T-cell (primary cell): ENCODE data around the gene DNAH8. TPM values are rescaled to one million over a fixed set of nuclear protein-coding genes. Genes with fewer than 3 reads are reported as not detected.

Experiments used
- ATAC-seq, 4 experiments: fragments of 200-7000 bp in 3 of 4; fragments of 150-1000 bp in 1 of 4; cut with Tn5 transposase; replicated peaks in 1 of 4; 1 replicate in 3 of 4; 2 replicates in 1 of 4; pipeline ENCODE4 v1.10.0; 2021; ENCODE audit warnings: moderate library complexity in 3 of 4, mild to moderate bottlenecking in 2 of 4, moderate number of reproducible peaks in 1 of 4
- CTCF ChIA-PET, 2 donors: fragments of 300-600 bp; sonication (Branson Sonifier 250); formaldehyde crosslinking; loops; one replicate each; lab custom pipeline; 2022; ENCODE audit warnings: antibody characterized with exemption in 2 of 2; lab: Charles Lee
- POLR2A ChIA-PET, 2 donors: fragments of 300-600 bp; sonication (Branson Sonifier 250); formaldehyde crosslinking; loops; one replicate each; lab custom pipeline; 2022; ENCODE audit warnings: antibody characterized with exemption in 2 of 2; lab: Charles Lee
- DNase-seq, 35 experiments: peaks; one replicate each; pipeline versions ENCODE4 v3.0.0 to v3.0.0-alpha.2; 2013 to 2023
- H3K27ac ChIP-seq: one replicate; pipeline ENCODE4 v1.5.1; 2013; ENCODE audit warnings: low read length
- H3K27me3 ChIP-seq, 2 experiments: replicated peaks in 1 of 2; 1 replicate in 1 of 2; 2 replicates in 1 of 2; pipeline versions ENCODE4 v1.6.1 to v1.7.0; 2013; ENCODE audit warnings: low read length in 1 of 2, mixed read lengths in 1 of 2; ENCODE audit not compliant: control insufficient read depth in 2 of 2, insufficient read depth in 2 of 2; ENCODE audit errors: extremely low read depth in 1 of 2
- H3K36me3 ChIP-seq, 2 donors: 1 replicate in 1 of 2; 2 replicates in 1 of 2; pipeline versions ENCODE4 v1.6.1 to v1.7.0; 2013; ENCODE audit warnings: low read length in 1 of 2; ENCODE audit not compliant: control insufficient read depth in 2 of 2, insufficient read depth in 1 of 2; ENCODE audit errors: extremely low read depth in 1 of 2
- H3K4me1 ChIP-seq, 2 experiments: 1 replicate in 1 of 2; 2 replicates in 1 of 2; pipeline versions ENCODE4 v1.6.1 to v1.7.0; 2013; ENCODE audit warnings: low read length in 2 of 2, mixed read lengths in 1 of 2; ENCODE audit not compliant: insufficient read depth in 2 of 2, control insufficient read depth in 1 of 2; ENCODE audit errors: extremely low read depth in 1 of 2
- H3K4me3 ChIP-seq, 2 donors: 1 replicate in 1 of 2; 2 replicates in 1 of 2; pipeline versions ENCODE4 v1.5.1 to v1.7.0; 2013; ENCODE audit warnings: mild to moderate bottlenecking in 2 of 2, low read length in 1 of 2, moderate library complexity in 1 of 2; ENCODE audit not compliant: control insufficient read depth in 1 of 2; ENCODE audit errors: extremely low read depth in 1 of 2
- H3K9me3 ChIP-seq: 2 replicates; pipeline ENCODE4 v1.7.0; 2013
- H3K27ac Mint-ChIP-seq, 2 donors: one replicate each; pipeline ENCODE4 v1.8.0; 2020 to 2021; ENCODE audit warnings: mild to moderate bottlenecking in 2 of 2, mixed read lengths in 2 of 2
- H3K27me3 Mint-ChIP-seq, 2 donors: one replicate each; pipeline ENCODE4 v1.8.0; 2021 to 2022; ENCODE audit warnings: mixed read lengths in 2 of 2
- H3K36me3 Mint-ChIP-seq: one replicate; pipeline ENCODE4 v1.8.0; 2021; ENCODE audit warnings: mixed read lengths
- H3K4me1 Mint-ChIP-seq, 3 donors: one replicate each; pipeline ENCODE4 v1.8.0; 2020 to 2022; ENCODE audit warnings: mixed read lengths in 3 of 3, mild to moderate bottlenecking in 1 of 3
- H3K4me3 Mint-ChIP-seq, 3 donors: one replicate each; pipeline ENCODE4 v1.8.0; 2020 to 2022; ENCODE audit warnings: mild to moderate bottlenecking in 3 of 3, mixed read lengths in 3 of 3, moderate library complexity in 3 of 3
- H3K9me3 Mint-ChIP-seq, 3 donors: one replicate each; pipeline ENCODE4 v1.8.0; 2020 to 2022; ENCODE audit warnings: mixed read lengths in 3 of 3
- WGBS: methylation state at CpG from one replicate; pipeline ENCODE4 v1.1.5; 2013; ENCODE audit warnings: missing lambda C conversion rate; ENCODE audit not compliant: insufficient coverage; 5-methylcytosine and 5-hydroxymethylcytosine counted together
- total RNA-seq, 35 experiments: library from RNA in 6 of 35; stranded (reverse) in 6 of 35; fragments of 120-200 nt in 1 of 35; gene quantifications; one replicate each; pipeline versions ENCODE4 v1.2.1 to v1.2.4 and lab custom pipeline; 2013 to 2026

Gene DNAH8
- total RNA-seq, 5 donors from 2014 or later (not counting 1 experiment from before 2014, with no cell fraction given) = 0.03 to 0.12 (median 0.08) TPM; not detected in 1

DNA sequence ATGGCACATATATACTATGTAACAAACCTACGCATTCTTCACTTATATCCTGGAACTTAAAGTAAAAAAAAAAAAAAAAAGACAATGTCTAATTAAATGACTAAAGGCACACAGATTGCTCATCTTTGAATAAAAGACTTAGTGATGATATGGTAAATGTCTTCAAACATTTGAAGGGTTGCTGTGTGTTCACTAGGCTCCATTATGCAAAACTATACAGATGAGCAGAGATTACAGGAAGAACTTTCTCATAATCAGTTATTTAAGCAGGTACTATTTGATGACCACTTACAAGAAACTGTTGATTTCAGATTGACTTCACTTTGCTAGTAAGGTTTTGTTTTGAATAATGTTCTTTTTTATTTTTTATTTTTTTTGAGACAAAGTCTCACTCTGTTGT lies 34.4 kb downstream of the DNAH8 start:
- ATAC-seq (no peak), DNase-seq (no peak)
- ChIA-PET POLR2A (no interaction called here), CTCF (no interaction called here)
- Histone ChIP-seq H3K27me3 (peaks cover 2% of the 10 kb centered on the region in 2 experiments), H3K27ac (no peak overlapping the region), H3K36me3 (no peaks in the 10 kb centered on the region), H3K4me3 (no peak overlapping the region), H3K4me1 (no peaks in the 10 kb centered on the region), H3K9me3 (no peaks in the 10 kb centered on the region)
- Mint-ChIP-seq H3K4me1 (no peaks in the 10 kb centered on the region), H3K36me3 (no peaks in the 10 kb centered on the region), H3K9me3 (no peaks in the 10 kb centered on the region), H3K27ac (no peak overlapping the region), H3K4me3 (no peak overlapping the region), H3K27me3 (peaks cover 21 to 31% of the 10 kb centered on the region in 2 donors)
- no CpG with 5 or more reads among the region's 1 CpG for WGBS

DNA sequence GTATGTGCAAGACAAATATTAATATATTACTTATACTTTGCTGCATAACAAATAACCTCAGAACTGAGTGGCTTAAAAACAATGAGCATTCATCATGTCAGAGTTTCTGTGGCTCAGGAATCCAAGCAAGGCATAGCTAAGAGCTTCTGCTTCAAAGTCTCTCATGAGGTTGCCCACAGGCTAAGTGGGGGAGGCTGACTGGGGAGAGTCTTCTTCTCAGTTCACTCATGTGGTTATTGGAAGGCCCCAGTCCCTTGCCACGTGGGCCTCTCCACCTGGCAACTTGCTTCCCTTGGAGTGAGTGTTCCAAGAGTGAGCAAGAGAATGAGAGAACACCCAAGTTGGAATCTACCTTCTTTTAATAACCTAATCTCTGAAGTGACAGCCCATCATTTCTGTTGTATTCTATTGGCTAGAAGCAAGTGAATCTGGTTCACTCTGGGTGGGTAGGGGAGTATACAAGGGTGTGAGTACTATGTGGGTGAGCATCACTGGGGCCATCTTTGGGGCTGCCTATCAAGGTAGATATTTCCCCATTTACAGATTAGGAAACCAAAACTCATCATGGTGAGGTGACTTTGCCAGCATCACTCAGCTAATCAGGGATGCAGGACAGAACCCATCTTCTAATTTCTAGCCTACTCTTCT lies 36.0 kb downstream of the DNAH8 start:
- H3K4me3 Mint-ChIP-seq = no peak overlapping the region
- H3K9me3 Mint-ChIP-seq = no peaks in the 10 kb centered on the region
- H3K36me3 ChIP-seq = no peaks in the 10 kb centered on the region
- no peaks in the 10 kb centered on the region for H3K4me1 ChIP-seq
- WGBS = no CpG with 5 or more reads among the region's 1 CpG
- DNase-seq (no peak), ATAC-seq (no peak)
- H3K27me3 ChIP-seq = peaks cover 0 to 2% of the 10 kb centered on the region in 2 experiments
- POLR2A ChIA-PET = no interaction called here
- H3K27ac ChIP-seq = no peak overlapping the region
- no peak overlapping the region for H3K27ac Mint-ChIP-seq
- no peaks in the 10 kb centered on the region for H3K4me1 Mint-ChIP-seq
- peaks cover 13 to 18% of the 10 kb centered on the region in 2 donors for H3K27me3 Mint-ChIP-seq
- no peaks in the 10 kb centered on the region for H3K36me3 Mint-ChIP-seq
- no peaks in the 10 kb centered on the region for H3K9me3 ChIP-seq
- no peak overlapping the region for H3K4me3 ChIP-seq
- CTCF ChIA-PET = no interaction called here

DNA sequence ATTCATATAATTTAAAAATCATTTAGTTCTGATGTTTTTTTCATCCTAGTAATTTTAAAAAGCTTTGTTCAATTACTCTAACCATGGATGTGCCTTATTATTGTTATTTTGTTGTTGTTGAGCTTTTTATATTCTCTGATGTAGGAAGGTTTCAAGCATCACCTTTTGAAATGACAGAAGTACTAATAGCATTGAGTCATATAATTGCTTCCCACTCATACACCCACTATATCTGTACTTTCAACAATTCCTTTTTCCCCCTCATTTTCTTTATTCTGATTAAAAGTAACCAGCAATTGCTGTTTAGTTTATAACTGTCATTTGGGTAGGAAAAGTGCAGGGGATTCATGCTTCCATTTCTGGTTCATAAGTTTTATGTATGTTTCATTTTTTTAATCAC lies 38.6 kb downstream of the DNAH8 start:
- Histone ChIP-seq H3K4me1 (no peaks in the 10 kb centered on the region), H3K27ac (no peak overlapping the region), H3K9me3 (no peaks in the 10 kb centered on the region), H3K4me3 (no peak overlapping the region), H3K27me3 (peaks cover 0 to 2% of the 10 kb centered on the region in 2 experiments), H3K36me3 (no peaks in the 10 kb centered on the region)
- H3K27me3 Mint-ChIP-seq = peaks cover 4 to 11% of the 10 kb centered on the region in 2 donors
- H3K27ac Mint-ChIP-seq = no peak overlapping the region
- DNase-seq (no peak), ATAC-seq (no peak)
- H3K4me3 Mint-ChIP-seq = no peak overlapping the region
- peaks cover 0 to 4% (median 0%) of the 10 kb centered on the region in 3 donors for H3K9me3 Mint-ChIP-seq
- H3K4me1 Mint-ChIP-seq = no peaks in the 10 kb centered on the region
- H3K36me3 Mint-ChIP-seq = no peaks in the 10 kb centered on the region
- ChIA-PET CTCF (no interaction called here), POLR2A (no interaction called here)

GRCh38 chr6:38755207-38755606 lies 40.1 kb downstream of the DNAH8 start:
- no peak overlapping the region for H3K4me3 Mint-ChIP-seq
- no CpG with 5 or more reads among the region's 3 CpGs for WGBS
- POLR2A ChIA-PET = no interaction called here

GRCh38 chr6:38755874-38756273 lies 40.8 kb downstream of the DNAH8 start:
- Histone ChIP-seq H3K27ac (no peak overlapping the region), H3K9me3 (no peaks in the 10 kb centered on the region), H3K4me1 (no peaks in the 10 kb centered on the region), H3K36me3 (no peaks in the 10 kb centered on the region), H3K4me3 (no peak overlapping the region), H3K27me3 (no peaks in the 10 kb centered on the region)
- DNase-seq (no peak), ATAC-seq (no peak)
- POLR2A ChIA-PET = no interaction called here
- no peak overlapping the region for H3K4me3 Mint-ChIP-seq
- no peaks in the 10 kb centered on the region for H3K36me3 Mint-ChIP-seq
- H3K4me1 Mint-ChIP-seq = no peaks in the 10 kb centered on the region
- peaks cover 0 to 7% (median 0%) of the 10 kb centered on the region in 3 donors for H3K9me3 Mint-ChIP-seq
- peaks cover 10 to 14% of the 10 kb centered on the region in 2 donors for H3K27me3 Mint-ChIP-seq
- CTCF ChIA-PET = no interaction called here
- WGBS = 60% methylated on average over 1 of the region's 2 CpGs
- no peak overlapping the region for H3K27ac Mint-ChIP-seq

More at GRCh38 chr6:38755207-38755606, 40.1 kb downstream of the DNAH8 start:
- ATAC-seq (no peak), DNase-seq (no peak)
- no peak overlapping the region for H3K4me3 ChIP-seq
- no peaks in the 10 kb centered on the region for H3K9me3 ChIP-seq
- peaks cover 5 to 14% of the 10 kb centered on the region in 2 donors for H3K27me3 Mint-ChIP-seq
- peaks cover 0 to 7% (median 0%) of the 10 kb centered on the region in 3 donors for H3K9me3 Mint-ChIP-seq
- no peaks in the 10 kb centered on the region for H3K4me1 ChIP-seq
- H3K36me3 ChIP-seq = no peaks in the 10 kb centered on the region
- H3K4me1 Mint-ChIP-seq = no peaks in the 10 kb centered on the region
- H3K36me3 Mint-ChIP-seq = no peaks in the 10 kb centered on the region
- no peaks in the 10 kb centered on the region for H3K27me3 ChIP-seq
- H3K27ac ChIP-seq = no peak overlapping the region
- CTCF ChIA-PET = no interaction called here
- H3K27ac Mint-ChIP-seq = no peak overlapping the region

- H3K9me3 Mint-ChIP-seq = peaks cover 0 to 7% (median 0%) of the 10 kb centered on the region in 3 donors
- CTCF ChIA-PET = no interaction called here
- H3K4me3 ChIP-seq = no peak overlapping the region
Measured at GRCh38 chr6:38760097-38760496, 45.0 kb downstream of the DNAH8 start.

More at GRCh38 chr6:38760097-38760496, 45.0 kb downstream of the DNAH8 start:
- WGBS = no CpG with 5 or more reads among the region's 1 CpG
- Mint-ChIP-seq H3K36me3 (no peaks in the 10 kb centered on the region), H3K27me3 (peaks cover 18 to 23% of the 10 kb centered on the region in 2 donors), H3K4me3 (no peak overlapping the region), H3K27ac (no peak overlapping the region), H3K4me1 (no peaks in the 10 kb centered on the region)
- no peaks in the 10 kb centered on the region for H3K4me1 ChIP-seq
- DNase-seq (no peak), ATAC-seq (no peak)
- POLR2A ChIA-PET = no interaction called here
- H3K27ac ChIP-seq = no peak overlapping the region
- H3K9me3 ChIP-seq = no peaks in the 10 kb centered on the region
- peaks cover 0 to 6% of the 10 kb centered on the region in 2 experiments for H3K27me3 ChIP-seq
- H3K36me3 ChIP-seq = no peaks in the 10 kb centered on the region
